Colon (tissue), 2 donors: ENCODE results near the gene TTC6.
"Not testable (repeated sequence)": the region's sequence is repeated elsewhere in the genome, so short reads cannot be mapped to it uniquely, and the experiment has no call there.

Experiments used
- FAIRE-seq: peaks from 2 replicates; lab custom pipeline; 2012; peaks lifted over from hg19 to GRCh38; lab: Jason Lieb, UNC
- donor health status: control.
- donor health status: control.

Gene TTC6

GRCh38 chr14:37594971-37595808 lies at the start of gene TTC6, which contains the start of gene FOXA1:
TTC6 (plus strand) TSS chr14:37595629; CDS start chr14:37622065, 26,436 bp downstream.
FOXA1 (minus strand) TSS chr14:37595249; CDS start chr14:37594972, 277 bp downstream.
- FAIRE-seq: no peak

GRCh38 chr14:37546621-37547447 lies 48.6 kb upstream of the TTC6 start:
- peak; percentile 31 for FAIRE-seq

GRCh38 chr14:37550511-37550910 lies 44.9 kb upstream of the TTC6 start:
- no peak for FAIRE-seq

GRCh38 chr14:37551119-37551518 lies 44.3 kb upstream of the TTC6 start:
- FAIRE-seq: peak; percentile 18

GRCh38 chr14:37553935-37554550 lies 41.4 kb upstream of the TTC6 start:
- no peak for FAIRE-seq

- not testable (repeated sequence) for FAIRE-seq
These were observed 39.8 kb upstream of the TTC6 start for GRCh38 chr14:37555596-37555995.

GRCh38 chr14:37558740-37559139 lies 36.7 kb upstream of the TTC6 start:
- FAIRE-seq: no peak

GRCh38 chr14:37559386-37559785 lies 36.0 kb upstream of the TTC6 start:
- no peak for FAIRE-seq

GRCh38 chr14:37563189-37563588 lies 32.2 kb upstream of the TTC6 start:
- peak; percentile 43 for FAIRE-seq

GRCh38 chr14:37565550-37565949 lies 29.9 kb upstream of the TTC6 start:
- no peak for FAIRE-seq

- no peak for FAIRE-seq
These were observed 28.5 kb upstream of the TTC6 start for GRCh38 chr14:37566811-37567371.

- FAIRE-seq: no peak
These were observed 25.7 kb upstream of the TTC6 start for GRCh38 chr14:37569729-37570128.

GRCh38 chr14:37571391-37571790 lies 24.0 kb upstream of the TTC6 start:
- FAIRE-seq: no peak

GRCh38 chr14:37573356-37573755 lies 22.1 kb upstream of the TTC6 start:
- FAIRE-seq: no peak

- FAIRE-seq: no peak
These were observed 16.2 kb upstream of the TTC6 start for GRCh38 chr14:37579274-37579673.

GRCh38 chr14:37580146-37580545 lies 15.3 kb upstream of the TTC6 start:
- no peak for FAIRE-seq

GRCh38 chr14:37583358-37584210 lies 11.8 kb upstream of the TTC6 start:
- no peak for FAIRE-seq

GRCh38 chr14:37584211-37585100 lies 11.0 kb upstream of the TTC6 start:
- no peak for FAIRE-seq

- no peak for FAIRE-seq
These were observed 10.3 kb upstream of the TTC6 start for GRCh38 chr14:37585101-37585511.
